ENCODE data around the gene DPP6.

The DPP6 gene

DNA sequence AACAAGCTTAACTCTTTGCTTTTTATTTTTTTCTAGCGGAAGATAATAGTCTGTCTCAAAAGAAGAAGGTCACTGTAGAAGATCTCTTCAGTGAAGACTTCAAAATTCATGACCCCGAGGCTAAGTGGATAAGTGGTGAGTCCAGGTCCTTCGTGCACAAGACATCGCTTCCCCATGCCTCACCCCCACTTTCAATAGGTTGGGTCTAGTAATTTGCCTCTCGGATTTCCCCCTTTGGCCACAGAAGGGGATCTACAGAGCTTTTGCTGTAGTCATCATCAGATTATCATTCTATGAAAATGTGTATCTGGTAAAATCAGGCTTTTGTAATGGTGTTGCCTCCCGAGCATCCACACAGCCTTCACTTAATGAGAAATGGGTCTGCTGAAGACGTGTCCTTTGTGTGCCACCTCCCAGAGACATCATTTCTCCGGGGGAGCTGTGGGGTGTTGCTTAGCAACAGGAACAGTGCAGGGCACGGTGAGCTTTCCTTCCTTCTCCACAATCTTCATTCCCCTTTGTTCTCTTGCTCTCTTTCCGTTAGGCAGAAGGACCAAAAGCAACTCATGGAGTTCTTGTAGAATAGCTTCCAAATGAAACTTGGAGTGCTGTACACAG lies 422.8 kb downstream of the DPP6 start:
- DNase-seq, result no peak

DNA sequence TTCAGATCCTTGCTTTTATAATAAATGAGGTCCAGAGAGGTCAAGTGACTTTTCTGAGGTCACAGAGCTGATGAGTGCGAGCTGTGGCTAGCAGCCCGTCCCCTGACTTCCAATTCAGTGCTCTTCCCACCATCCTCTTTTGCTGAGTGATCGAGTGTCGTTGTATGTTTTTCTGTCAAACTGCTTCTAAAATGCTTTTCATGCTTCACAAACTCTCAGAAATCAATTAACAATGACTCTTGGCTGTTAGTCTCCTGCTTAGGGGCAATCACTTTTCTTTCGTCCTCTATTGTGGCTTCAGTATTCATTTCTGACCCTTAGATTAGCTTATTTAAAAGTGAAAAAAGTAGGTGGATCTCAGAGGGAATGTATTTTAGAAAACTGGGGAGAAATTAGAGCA lies 423.7 kb downstream of the DPP6 start:
- no peak for DNase-seq

DNA sequence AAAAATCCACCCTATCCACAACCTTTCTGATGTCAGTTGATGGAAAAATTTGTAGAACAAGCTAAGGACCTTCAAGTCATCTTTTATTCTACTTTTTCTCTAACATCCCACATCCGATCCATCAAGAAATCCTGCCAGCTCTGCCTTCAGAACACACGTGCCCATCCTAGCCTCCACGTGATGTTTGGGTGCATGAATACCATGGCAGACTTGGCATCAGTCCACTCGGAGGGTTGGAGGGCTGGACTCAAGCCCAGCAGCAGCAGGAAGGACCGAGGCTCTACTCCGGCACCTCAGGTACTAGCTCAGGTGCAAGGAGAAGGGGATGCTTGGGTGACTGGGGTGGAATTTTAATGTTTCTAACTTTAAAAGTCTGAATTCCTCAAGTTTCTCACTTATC lies 428.6 kb downstream of the DPP6 start:
- DNase-seq, result no peak

DNA sequence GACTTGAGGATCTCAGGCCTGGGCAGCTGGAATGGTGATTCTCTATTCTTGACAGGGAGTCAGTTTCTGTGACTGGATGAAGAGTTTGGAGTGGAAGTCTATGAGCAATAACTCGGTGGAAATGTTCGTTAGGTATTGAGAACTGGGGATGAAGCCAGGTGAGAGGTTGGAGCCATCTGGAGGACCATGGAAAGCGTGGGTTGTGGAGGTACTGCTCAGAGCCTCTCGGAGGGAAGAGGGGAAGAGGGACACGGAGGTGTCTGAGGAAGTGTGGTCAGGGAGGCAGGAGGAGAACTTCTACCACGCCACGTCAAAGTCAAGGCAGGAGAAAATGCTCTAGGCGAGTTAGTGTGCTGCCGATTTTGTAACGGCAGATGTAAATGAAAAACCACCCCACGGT lies 430.7 kb downstream of the DPP6 start:
- DNase-seq, result no peak

DNA sequence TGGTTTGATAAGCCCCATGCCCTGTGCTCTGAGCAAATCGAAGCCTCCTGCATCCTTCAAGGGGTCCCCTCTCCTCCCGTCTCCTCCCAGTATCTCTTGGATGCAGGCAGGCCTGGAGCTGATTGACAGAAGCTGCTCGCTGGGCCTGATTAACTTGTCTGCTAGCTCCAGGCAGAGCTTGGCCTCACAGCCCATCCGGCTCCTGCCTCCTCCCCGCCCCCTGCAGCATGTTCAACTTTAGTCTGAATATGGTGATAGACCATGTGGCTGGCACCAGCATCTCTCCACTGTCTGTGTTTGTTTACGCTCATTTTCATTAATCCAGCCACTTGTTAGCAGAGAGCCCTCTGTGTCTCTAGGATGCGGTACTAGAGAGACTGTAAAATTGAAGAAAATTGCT lies 432.2 kb downstream of the DPP6 start:
- no peak for DNase-seq

DNA sequence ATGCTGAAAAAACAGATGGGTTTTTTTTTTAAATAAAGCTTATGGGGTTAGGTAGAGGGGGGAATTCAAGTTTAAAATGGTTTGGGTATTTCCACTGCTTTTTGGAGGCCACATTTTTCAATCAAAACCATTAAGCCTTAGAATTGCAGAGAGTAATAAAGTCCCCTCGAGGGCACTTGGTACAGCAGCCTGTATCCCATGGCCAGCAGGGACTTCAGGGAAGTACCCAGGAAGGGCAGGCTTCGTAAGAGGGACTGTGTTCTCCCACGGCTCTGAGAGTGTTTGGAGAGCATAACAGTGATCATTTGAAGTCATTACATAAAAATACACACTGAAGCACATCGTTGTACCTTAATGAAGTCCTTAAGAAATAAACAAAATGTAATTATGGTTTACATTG lies 432.7 kb downstream of the DPP6 start:
- DNase-seq, result no peak

DNA sequence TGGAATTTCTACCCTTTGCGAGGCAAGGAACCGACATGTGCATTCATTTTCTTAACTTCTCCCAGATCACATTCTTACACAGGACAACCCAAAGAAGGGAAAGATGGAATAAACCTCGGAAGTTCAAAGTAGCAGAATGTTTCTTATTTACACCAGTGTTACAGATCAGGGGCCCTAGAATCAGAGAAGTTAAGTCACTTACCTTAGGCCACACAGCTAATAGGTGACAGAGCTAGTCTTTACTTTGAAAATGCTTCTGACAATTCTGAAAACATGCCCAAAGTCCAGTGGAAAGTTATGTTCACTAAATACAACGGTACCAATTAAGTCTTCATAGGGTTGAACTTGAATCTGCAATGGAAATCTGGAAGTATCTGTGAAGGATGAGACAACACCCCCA lies 437.7 kb downstream of the DPP6 start:
- DNase-seq, result no peak

DNA sequence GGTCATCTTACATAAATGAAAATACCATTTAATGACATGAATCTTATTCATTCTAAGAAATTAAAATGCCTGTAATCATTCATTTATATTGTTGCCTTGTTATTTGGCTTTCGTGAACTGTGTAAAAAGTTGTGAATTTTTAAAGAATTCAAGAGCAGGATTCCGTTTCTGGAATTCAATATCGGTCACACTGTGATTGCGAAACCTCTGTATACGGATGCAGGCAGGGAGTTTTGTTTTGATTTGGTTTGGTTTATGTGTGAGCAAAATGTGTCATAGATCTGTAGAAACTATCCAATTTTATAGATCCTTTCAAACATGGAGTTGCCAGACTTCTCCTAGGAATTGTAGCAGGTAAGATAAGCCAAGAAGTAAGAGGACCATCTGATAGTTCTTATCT lies 441.4 kb downstream of the DPP6 start:
- DNase-seq, result no peak

DNA sequence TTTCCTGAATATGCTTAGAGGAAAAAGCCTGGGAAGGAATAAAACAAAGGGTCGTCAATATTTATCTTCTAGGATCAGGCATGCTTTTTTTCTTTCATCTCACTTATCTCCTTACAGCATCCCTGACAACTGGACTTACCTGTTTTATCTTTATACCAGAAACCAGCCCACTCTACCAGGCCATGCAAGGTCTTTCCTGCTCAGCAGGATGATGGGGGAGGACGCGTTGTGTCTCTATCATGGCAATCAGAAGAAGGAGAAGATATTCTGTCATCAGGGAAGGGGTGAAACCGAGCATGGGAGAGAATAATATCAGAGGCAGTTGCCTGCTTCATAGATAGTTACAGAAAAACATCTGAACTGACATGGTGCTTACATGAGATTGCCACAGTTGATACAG lies 445.6 kb downstream of the DPP6 start:
- DNase-seq, result no peak

DNA sequence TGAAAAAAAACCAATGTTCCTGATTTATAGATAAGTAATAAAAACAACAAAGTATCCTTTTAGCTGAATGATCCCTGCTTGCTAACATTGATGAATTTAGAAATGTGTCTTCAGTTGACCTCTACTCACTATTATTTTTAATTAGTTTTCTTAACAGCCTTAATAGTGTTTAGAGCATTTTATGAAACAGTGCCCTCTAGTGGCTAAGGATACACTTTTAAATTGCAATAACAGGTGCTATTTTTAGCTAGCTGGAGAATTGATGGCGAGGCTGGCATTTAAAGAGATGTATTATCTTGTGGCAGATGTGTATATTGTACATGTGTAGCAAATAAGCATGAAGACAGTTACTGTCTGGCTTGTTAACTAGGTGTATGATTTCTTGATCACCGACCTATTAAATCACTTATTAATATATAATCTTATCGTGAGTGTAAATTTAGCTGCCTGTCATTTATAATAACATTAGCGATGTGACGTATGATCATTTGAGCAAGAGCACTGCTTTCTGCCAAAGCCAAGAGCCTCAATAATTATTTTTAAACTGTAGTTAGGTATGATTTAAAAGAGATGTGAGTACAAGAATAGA lies 451.9 kb downstream of the DPP6 start:
- no peak for DNase-seq

DNA sequence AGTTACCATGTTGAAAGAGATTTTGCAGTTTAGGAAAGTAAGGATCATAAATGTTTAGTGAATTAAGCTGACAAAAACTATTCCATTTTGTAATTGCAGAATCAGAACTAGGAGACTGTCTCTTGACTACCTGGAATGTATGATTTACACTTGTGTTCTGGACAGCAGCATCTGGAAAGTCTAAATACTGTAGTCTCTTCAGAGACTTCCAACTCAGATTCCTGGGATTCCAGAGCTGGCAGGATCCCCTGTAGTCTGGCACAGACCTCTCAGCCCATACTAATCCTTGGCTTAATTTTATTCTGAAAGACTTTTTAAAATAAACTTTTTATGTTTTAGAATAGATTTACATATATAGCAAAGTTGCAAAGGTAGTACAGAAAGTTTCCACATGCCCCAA lies 452.7 kb downstream of the DPP6 start:
- no peak for DNase-seq

DNA sequence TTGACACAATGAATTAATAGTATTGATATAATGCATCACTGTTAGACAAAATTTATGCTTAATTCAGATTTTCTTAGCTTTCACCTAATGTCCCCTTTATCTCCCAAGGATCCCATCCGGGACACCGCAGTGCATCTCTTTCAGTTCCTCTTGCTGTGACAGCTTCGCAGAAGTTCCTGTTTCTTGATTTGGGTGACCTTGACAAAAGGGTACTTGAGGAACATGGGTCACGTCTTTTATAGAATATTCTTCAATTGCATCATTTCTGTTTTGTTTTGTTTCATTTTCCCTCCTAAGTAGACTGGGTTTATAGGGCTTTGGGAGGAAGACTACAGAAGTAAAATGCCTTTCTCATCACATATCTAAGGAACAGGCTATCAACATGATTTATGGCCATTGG lies 453.2 kb downstream of the DPP6 start:
- no peak for DNase-seq

DNA sequence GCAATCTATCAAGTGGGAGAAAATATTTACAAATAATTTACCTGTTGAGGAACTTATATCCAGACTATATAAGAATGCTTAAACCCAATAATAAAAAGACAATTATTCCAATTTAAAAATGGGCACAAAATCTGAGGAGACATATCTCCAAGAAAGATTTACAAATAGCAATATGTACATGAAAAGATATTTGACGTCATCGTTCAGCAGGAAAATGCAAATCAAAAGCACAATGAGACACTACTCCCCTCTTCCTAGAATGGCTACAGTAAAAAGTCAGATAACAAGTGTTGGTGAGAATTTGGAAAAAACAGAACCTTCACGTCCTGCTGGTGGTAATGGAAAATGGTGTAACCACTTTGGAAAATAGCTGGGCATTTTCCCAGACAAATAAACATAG lies 457.0 kb downstream of the DPP6 start:
- no peak for DNase-seq

DNA sequence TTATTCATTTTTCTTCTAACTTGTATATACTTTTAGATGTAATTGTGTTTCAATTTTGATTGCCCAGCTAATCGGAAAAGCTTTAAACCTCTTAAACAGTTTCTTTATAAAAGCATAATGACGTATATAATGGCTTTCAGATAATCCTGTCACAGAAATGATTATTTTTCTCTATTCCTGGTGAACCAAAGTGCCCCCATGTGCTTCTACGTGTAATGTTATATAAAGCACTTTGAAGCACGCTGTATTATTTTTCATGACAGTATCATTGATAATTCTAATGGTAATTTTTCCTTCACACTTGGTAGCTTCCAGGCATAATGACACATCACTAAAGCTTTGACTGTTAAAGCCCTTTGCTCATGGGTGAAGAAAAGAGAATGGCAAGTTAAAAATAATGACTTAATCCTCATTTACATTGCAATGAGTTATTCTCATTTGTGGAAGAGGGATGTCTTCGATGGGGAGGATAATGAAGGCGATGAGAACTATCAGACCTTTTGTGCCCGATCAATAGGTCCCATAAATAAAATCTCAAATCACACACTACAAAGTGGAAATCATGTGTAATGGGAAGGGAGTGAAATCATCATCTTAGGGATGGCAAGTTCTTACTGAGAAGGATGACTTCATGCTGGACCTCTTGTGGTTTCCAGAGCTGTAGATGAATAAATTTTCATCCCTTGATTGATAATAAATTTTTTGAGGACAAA lies 460.1 kb downstream of the DPP6 start:
- no peak for DNase-seq

DNA sequence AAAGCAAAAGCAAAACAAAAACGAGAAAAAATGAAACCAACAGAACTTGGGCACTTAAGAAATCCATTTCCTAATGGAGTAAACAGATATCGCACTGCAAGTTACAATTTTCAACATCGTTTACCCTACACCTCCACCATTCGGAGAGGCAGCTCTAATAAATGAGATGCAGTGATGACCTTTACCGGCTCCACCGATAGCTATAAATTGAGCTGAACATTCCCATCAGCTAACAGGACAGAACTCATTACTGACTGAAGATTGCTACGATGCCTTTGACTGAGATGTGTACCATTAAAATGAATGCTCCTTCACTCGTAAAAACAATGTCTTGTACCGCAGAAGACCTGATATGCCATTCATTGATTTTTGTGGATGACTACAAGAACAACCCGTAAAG lies 465.6 kb downstream of the DPP6 start:
- DNase-seq, result no peak

DNA sequence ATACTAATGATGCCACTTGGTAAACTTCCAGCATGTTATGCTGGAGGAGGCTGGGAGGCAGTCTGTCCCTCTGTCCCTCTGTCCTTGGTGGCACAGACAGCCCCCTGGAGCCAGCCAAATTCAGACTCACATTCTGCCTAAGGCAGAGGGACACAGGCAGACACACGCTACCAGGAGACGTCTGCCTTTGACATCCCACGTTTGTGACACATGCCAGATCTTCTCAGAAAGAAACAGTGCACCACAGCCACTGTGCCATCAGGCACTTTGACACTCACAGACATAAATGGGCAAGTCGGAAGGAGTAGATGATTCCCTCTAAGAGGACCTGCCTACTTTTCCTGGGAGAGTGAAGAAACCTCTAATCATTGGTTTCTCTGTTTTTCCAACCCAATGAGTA lies 467.0 kb downstream of the DPP6 start:
- DNase-seq, result no peak

DNA sequence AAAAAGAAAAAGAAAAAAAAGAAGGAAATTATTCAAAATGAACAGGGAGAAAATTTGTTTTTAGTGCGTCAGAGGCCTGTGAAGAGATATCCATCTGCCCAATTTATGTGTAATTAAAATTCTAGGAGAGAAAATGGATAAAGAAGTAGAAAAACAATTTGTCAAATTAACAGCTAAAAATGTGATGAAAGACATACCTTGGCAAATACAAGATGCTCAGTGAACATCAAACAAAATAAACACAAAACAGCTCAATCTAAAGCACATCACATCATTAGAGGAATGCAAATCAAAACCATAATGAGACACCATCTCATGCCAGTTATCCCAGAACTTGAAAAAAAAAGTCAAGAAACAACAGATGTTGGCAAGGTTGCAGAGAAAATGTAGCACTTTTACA lies 477.9 kb downstream of the DPP6 start:
- no peak for DNase-seq

DNA sequence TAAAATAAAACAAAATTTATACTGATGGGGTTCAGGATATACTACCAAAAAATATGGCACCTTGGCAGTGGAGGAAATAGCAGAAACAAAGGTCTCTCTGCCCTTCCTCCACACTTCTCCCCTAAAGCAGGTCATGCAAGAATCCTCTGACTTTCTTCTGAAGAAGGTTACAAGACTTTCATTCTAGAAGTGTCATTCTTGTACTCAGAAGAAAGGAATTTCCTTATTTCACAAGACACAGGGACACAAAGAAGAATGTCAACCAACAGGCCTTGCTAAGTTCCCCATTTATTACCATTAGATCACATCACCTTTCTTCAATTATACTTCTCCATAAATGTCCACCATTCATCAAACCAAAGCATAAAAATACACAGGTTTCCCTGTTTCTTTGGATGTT lies 480.6 kb downstream of the DPP6 start:
- no peak for DNase-seq

DNA sequence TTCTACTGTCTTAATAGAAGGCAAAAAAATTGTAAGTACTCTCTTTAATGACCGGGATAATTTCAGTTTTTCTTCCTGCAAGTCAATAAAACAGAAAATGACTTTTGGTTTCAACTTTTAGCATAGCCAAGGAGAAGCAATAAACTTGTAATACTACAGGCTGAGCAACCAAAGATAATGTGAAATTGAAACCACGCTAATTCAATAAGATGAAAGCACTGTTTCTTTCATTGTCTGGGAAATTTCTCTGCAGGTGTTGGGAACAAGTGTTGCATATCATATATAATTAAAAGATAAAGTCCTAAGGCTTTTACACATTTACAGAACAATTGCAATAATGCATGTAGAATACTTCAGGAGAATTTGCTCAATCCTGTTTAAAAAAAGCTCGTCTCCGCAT lies 488.4 kb downstream of the DPP6 start:
- DNase-seq, result no peak

DNA sequence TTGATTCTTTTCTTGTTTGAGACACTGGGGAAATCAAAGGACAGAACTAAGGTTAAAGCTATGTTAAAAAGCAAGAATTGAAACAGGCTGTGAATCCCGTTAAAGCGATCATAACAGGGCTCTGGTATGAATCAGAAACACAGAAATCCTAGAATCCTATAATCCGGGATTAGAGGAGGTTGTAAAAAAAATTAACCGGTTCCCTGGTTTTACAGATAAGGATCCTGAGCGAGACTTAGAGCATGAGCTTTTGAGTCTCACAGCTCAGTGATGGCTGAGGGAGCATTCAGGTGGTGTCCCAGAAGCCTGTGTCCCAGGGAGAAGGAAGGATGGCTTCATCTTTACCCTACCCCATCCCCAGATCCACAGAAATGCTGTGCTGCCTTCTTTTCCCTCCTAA lies 489.4 kb downstream of the DPP6 start:
- no peak for DNase-seq

DNA sequence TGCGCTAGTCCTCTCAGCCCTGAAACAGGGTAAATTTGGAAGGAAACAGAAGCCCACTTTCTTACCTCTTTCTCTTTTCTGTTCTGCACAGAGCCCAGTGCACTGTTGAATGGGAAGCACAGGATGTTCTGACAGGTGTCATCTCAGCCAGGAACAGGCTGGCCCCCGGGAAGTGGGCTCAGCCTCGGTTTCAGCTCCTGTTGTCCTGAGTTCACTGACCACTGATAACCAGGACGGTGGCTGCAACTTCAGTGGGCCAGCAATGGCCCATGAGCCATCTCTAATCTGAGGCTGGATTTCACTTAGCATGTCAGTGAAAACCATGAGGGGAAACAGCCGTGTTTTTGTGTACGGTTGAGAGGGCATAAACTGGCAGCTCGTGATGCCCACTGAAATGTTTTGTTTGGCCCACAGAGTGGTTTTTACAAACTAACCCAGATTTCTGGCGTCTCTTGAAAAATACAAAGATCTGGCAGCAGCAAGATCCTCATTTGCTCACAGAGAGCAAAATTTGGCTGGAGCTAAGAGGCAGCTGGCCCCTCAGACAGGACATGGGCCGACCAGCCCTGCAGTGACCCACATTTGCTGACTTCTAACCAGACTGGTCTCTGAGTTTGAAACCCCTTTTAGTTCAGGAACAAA lies 494.9 kb downstream of the DPP6 start:
- DNase-seq, result no peak

DNA sequence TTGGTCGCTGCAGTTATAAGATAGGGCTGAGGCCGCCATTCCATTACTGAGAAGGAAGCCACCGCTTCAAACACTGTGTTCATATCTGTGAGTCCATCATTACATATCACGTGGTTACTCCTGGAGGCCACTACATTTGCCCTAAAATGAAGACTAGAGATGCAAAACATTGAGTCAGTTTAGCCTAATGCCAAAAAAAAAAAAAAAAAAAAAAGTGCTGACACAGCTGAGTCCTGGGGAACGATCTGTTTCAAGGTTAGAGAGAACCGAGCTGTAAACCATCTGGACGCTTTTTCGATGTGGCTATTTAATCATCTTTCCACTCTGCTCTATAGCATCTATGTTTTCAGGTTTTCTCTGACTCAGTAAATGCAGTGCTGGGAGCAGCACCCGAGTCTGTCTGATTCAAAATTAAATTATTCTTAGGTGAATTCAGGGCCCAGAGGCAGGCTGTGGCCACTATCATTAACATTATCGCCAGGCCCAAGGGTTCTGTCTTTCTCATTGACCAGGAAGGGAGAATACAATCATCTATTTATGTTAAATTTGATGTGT lies 501.6 kb downstream of the DPP6 start:
- no peak for DNase-seq

DNA sequence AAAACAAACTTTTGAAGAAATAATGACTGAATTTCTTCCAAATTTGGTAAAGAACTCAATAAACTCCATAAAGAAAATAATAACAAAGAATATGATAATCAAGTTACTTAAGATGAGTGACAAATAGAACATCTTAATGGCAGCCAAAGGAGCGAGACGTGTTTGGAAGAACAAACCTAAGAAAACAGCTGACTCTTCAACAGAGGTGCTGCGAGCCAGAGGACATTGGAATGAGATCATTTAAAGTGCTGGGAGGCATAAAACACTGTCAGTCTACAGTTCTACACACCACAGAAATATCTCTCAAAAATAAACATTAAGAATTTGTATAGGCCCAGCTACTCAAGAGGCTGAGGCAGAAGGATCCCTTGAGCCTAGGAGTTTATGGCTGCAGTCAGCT lies 507.3 kb downstream of the DPP6 start:
- no peak for DNase-seq

DNA sequence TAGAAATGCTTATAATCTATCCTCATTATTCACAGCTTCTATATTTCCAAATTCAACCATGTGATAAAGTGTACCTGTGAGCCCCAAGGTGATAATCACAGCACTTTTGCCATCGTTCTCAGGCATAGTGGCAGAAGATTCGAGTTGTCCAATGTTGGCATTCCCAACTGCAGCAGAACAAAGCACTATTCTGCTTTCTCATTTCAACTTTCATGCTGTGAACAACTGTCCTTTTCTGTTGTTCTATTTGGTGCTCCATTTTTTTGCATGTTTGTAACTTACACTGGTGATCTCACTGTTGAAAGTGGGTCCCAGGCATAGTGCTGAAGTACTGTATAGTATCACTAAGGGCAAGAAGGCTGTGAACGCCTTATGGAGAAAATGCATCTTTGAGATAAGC lies 512.5 kb downstream of the DPP6 start:
- DNase-seq, result no peak

All from DMS153 (cell line).